Activated T-cell treated with anti-CD3 and anti-CD28 coated beads, Interleukin-2, amount 50 U/mL, for 72 hours (primary cell): ENCODE results near the gene CD86. TPM values are rescaled to one million over a fixed set of nuclear protein-coding genes. Genes with fewer than 3 reads are reported as not detected.
A peak's percentile ranks its signal among the peaks of the same experiment; 100 is the strongest.

Source experiments
- ATAC-seq, 2 donors: fragments of 150-1000 bp; cut with Tn5 transposase; replicated peaks in 1 of 2; 2 replicates each; pipeline ENCODE4 v1.10.0; 2021; ENCODE audit warnings: moderate library complexity in 2 of 2, mild to moderate bottlenecking in 1 of 2
- DNase-seq, 2 donors: peaks; one replicate each; pipeline ENCODE4 v3.0.0; 2021 to 2022; ENCODE audit warnings: mixed read lengths in 1 of 2
- H3K27ac Mint-ChIP-seq: one replicate; pipeline ENCODE4 v1.8.0; 2022; ENCODE audit warnings: mild to moderate bottlenecking, moderate library complexity, mixed read lengths
- H3K27me3 Mint-ChIP-seq: one replicate; pipeline ENCODE4 v1.8.0; 2022; ENCODE audit warnings: low read depth, mixed read lengths
- H3K36me3 Mint-ChIP-seq, 2 donors: one replicate each; pipeline ENCODE4 v1.8.0; 2022; ENCODE audit warnings: mixed read lengths in 2 of 2, mild to moderate bottlenecking in 1 of 2; ENCODE audit not compliant: insufficient read depth in 2 of 2
- H3K4me1 Mint-ChIP-seq: one replicate; pipeline ENCODE4 v1.8.0; 2022; ENCODE audit warnings: low read depth, mixed read lengths
- H3K4me3 Mint-ChIP-seq, 2 donors: one replicate each; pipeline ENCODE4 v1.8.0; 2022; ENCODE audit warnings: mild to moderate bottlenecking in 2 of 2, mixed read lengths in 2 of 2, moderate library complexity in 2 of 2
- H3K9me3 Mint-ChIP-seq, 2 donors: one replicate each; pipeline ENCODE4 v1.8.0; 2022; ENCODE audit warnings: mixed read lengths in 2 of 2
- total RNA-seq, 2 donors: library from RNA; stranded (reverse); gene quantifications; one replicate each; pipeline ENCODE4 v1.2.3, GENCODE V29; 2022

The CD86 gene
- total RNA-seq, 2 donors from 2014 or later: 2.4 to 2.5 TPM

DNA sequence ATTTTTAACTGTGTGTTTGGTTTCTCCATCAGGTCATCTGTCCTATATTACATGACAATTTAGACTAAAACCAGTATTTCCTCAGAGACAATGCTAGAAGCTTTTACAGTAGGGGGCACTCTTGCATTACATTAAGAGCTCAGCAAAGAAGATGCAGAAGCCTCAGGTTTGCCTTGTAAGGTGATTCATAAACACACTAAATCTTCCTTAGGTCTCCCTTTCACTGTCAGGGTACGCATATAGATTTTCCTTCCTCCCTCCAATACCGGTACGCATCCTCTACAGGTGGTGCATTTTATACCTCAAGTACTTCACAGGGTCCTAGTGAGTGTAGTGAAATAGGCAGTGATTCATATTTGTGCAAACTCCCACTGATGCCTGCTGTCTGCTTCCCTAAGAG lies 46.5 kb downstream of the CD86 start:
- no peaks in the 10 kb centered on the region for H3K36me3 Mint-ChIP-seq
- ATAC-seq: peak; percentile 42 to 47
- peak; percentile 41 to 46 for DNase-seq
- H3K4me3 Mint-ChIP-seq: peak overlapping the region; percentile 63 to 76
- no peaks in the 10 kb centered on the region for H3K27me3 Mint-ChIP-seq
- peak overlapping the region; percentile 68 for H3K27ac Mint-ChIP-seq
- no peaks in the 10 kb centered on the region for H3K4me1 Mint-ChIP-seq
- H3K9me3 Mint-ChIP-seq: no peaks in the 10 kb centered on the region

DNA sequence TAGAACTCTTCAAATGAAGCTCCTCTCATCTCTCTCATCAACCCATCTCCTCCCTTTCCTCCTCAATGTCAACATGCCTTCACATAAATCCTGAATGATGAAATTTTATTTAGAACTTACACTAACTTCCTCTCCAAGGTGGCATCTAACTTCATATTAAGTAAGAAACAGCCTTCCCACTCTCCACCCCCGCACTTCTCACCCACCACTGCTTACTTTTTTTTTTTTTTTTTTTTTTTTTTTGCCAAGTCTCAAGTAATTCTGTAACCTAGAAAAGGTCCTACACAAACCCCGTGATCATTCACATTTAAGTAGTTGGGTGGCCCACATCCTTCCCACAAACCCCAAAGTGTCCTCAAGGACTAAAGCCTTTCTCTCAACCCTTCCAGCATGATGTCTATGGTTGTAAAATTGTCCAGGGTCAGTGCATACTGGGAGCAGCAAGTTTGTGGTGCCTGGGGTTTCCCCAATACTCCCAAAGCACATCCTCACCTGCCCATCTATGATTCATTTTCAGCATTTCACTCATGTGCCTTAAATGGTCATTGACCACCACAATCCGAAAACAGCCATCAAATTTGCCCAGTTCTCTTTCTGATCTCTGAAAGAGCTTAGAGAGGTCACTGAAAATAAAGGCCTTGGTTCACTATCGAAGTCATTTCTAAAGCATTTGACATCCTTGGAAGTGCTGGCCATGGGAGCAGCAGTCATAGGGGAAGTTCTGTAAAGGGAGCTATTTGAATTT lies 47.2 kb downstream of the CD86 start:
- ATAC-seq: peak; percentile 43
- no peaks in the 10 kb centered on the region for H3K36me3 Mint-ChIP-seq
- H3K9me3 Mint-ChIP-seq: no peaks in the 10 kb centered on the region
- H3K4me1 Mint-ChIP-seq: no peaks in the 10 kb centered on the region
- peak overlapping the region; percentile 68 for H3K27ac Mint-ChIP-seq
- peak overlapping the region; percentile 63 to 76 for H3K4me3 Mint-ChIP-seq
- DNase-seq: peak; percentile 50 to 63
- H3K27me3 Mint-ChIP-seq: no peaks in the 10 kb centered on the region

DNA sequence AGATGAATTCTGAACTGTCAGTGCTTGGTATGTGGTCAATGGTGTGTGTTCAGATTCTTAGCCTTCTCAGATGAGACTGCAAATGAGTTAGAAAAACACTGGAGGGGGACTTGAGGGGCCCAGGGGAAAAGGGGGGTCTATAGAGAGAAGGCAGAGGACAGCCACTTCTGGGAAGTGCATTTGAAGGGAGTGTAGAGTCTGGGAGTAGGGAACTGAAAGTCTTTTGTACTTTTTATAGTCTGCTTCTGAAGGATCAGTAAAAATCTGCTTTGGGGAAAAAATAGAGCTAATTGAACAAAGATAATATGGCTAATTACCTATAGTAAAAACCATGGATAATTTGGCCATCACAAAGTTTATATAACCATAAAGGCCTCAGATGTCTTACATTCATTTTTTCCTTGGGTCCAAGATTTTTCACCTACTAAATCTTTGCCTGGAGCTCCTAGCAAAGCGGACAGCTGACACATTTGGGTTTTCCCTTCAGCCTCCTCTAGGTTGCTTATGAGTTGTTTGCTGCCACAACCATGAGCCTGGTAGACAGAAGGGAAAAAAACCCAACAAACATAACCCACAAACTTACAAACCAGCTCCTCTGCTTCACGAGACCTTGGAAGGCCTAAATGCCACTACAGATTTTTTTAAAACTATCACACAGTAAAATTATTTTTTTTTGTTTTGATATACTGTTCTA lies 48.8 kb downstream of the CD86 start:
- Mint-ChIP-seq H3K4me3 (peak overlapping the region; percentile 13 to 48), H3K4me1 (no peaks in the 10 kb centered on the region), H3K27me3 (no peaks in the 10 kb centered on the region), H3K9me3 (no peaks in the 10 kb centered on the region), H3K36me3 (no peaks in the 10 kb centered on the region), H3K27ac (peak overlapping the region; percentile 0)
- ATAC-seq (peak; percentile 56 to 61), DNase-seq (peak; percentile 40 to 59)

DNA sequence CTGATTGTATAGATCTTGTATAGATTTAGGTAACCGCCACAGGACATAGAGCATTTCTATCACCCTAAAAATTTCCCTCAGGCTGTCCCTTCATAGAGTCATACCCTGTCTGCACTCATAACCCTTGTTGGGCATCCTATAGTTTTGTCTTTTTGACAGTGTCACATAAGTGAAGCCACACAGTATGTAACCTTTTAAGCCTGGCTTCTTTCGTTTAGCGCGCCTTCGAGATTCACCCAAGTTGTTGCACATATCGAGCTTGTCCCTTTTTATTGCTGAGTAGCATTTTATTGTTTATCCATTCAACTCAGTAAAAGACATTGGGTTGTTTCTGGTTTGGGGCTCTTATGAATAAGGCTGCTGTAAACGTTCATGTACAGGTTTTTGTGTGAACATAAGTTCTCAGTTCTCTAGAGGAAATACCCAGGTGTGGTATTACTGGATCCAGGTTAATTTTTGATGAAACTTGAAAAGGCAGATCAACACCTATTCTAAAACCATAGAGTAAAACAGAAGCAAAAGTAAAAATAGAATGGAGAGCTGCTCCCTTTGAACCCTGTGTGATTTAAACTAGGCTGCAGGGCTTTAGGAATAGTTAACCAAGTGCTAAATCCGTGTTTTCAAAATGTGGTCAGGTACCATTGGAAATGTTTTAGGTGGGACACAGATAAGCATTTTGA lies 49.5 kb downstream of the CD86 start:
- Mint-ChIP-seq H3K4me3 (peak overlapping the region in 1 of 2 donors; percentile 35), H3K4me1 (no peaks in the 10 kb centered on the region), H3K27ac (peak overlapping the region; percentile 0), H3K27me3 (no peaks in the 10 kb centered on the region), H3K36me3 (no peaks in the 10 kb centered on the region), H3K9me3 (no peaks in the 10 kb centered on the region)
- ATAC-seq (peak; percentile 28 to 42), DNase-seq (peak; percentile 16 to 30)

DNA sequence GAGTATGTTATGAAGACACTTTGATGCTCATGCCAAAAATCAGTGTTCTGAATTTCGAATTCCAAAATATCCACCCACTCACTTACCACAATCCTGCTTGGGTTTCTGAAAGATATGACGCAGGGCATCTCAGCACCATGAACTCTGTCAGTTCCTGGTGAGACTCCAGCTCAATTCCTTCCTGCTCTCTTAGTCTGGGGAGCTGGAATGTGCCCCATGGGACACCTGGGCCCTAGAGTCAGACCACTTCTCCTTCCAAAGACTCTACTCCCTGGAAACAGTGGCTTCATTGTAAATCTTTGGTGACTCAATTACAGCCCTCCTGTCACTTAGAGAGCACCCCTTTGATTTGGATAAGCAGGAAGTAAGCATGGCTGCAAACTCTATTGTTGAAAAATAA lies 50.5 kb downstream of the CD86 start:
- Mint-ChIP-seq H3K9me3 (no peaks in the 10 kb centered on the region), H3K36me3 (no peaks in the 10 kb centered on the region), H3K27ac (no peak overlapping the region), H3K4me1 (no peaks in the 10 kb centered on the region), H3K27me3 (peaks cover 2% of the 10 kb centered on the region), H3K4me3 (no peak overlapping the region)
- DNase-seq (no peak), ATAC-seq (no peak)

DNA sequence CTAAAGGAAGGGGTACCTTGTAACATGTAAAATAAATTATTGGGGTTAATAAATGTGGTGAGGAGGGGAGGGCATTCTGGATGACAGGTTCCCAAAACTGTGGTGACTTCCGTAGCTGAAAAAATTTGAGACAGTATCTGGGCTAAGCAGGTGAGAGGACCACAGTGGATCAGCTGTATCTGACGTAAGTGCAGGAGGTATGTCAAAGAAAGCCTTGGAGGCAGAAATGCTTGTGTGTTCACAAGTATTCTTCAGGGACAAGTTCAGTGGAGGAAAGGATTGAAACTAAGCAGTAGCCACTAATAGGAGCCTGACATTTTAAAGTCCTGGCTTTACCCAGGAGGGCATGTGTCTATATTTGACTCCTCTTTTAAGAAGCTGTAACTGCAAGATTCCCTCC lies 52.0 kb downstream of the CD86 start:
- no peak for ATAC-seq
- Mint-ChIP-seq H3K27me3 (peaks cover 12% of the 10 kb centered on the region), H3K4me3 (no peak overlapping the region), H3K4me1 (no peaks in the 10 kb centered on the region), H3K27ac (no peak overlapping the region), H3K9me3 (no peaks in the 10 kb centered on the region), H3K36me3 (no peaks in the 10 kb centered on the region)
- no peak for DNase-seq

DNA sequence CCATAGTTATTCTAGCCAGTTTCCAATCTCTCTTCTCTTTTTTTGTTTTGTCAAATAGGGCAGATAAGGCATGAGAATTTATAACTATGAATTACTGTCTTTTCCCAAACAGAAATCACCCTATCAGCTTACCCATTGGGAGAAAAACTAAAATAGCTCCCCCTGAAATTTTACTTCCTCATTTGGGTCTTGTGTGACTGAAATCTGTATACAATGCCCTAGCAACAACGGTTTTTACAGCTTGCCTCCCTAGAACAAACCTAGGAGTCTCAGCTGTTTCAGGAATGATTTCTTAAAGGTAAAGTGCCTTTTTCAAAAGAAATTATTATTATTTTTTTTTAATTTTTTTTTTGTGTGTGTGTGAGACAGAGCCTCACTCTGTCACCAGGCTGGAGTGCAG lies 56.8 kb downstream of the CD86 start:
- Mint-ChIP-seq H3K36me3 (peaks cover 0 to 2% of the 10 kb centered on the region in 2 donors), H3K4me1 (no peaks in the 10 kb centered on the region), H3K4me3 (no peak overlapping the region), H3K27me3 (peaks cover 23% of the 10 kb centered on the region), H3K9me3 (peaks cover 3% of the 10 kb centered on the region in 2 donors), H3K27ac (no peak overlapping the region)
- no peak for ATAC-seq
- no peak for DNase-seq

DNA sequence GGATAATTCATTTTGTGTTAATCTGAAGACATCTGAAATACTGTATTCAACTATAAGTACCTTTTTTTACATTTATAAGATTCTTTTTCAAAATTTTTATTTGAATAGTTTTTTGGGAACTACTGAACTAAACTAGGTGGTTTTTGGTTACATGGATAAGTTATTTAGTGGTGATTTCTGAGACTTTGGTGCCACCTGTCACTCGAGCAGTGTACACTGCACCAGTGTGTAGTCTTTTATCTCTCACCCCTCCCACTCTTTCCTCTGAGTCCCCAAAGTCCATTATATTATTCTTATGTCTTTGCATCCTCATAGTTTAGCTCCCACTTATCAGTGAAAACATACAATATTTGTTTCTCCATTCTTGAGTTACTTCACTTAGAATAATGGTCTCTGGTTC lies 57.6 kb downstream of the CD86 start:
- Mint-ChIP-seq H3K27me3 (peaks cover 29% of the 10 kb centered on the region), H3K4me3 (no peak overlapping the region), H3K4me1 (no peaks in the 10 kb centered on the region), H3K27ac (no peak overlapping the region), H3K36me3 (peaks cover 0 to 2% of the 10 kb centered on the region in 2 donors), H3K9me3 (peaks cover 3% of the 10 kb centered on the region in 2 donors)
- no peak for DNase-seq
- no peak for ATAC-seq

DNA sequence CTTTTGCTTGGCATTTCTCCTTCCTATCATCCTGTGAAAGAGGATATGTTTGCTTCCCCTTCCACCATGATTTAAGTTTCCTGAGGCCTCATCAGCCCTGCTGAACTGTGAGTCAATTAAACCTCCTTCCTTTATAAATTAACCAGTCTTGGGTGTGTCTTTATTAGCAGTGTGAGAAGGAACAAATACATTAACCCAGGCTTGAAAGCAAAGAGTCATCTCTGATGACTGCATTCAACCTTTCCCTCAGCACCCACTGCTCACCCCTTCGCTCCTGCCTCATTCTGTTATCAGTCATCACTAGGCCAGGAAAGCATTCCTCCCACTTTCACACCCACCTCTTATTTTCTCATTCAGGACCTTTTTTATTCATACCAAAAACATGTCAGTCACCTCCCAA lies 68.7 kb downstream of the CD86 start:
- peak; percentile 58 to 77 for ATAC-seq
- Mint-ChIP-seq H3K36me3 (peaks cover 9 to 22% of the 10 kb centered on the region in 2 donors), H3K9me3 (peaks cover 8 to 15% of the 10 kb centered on the region in 2 donors), H3K4me3 (peak overlapping the region; percentile 6 to 55), H3K4me1 (peaks cover 12% of the 10 kb centered on the region), H3K27ac (no peak overlapping the region), H3K27me3 (peaks cover 69% of the 10 kb centered on the region)
- no peak for DNase-seq

DNA sequence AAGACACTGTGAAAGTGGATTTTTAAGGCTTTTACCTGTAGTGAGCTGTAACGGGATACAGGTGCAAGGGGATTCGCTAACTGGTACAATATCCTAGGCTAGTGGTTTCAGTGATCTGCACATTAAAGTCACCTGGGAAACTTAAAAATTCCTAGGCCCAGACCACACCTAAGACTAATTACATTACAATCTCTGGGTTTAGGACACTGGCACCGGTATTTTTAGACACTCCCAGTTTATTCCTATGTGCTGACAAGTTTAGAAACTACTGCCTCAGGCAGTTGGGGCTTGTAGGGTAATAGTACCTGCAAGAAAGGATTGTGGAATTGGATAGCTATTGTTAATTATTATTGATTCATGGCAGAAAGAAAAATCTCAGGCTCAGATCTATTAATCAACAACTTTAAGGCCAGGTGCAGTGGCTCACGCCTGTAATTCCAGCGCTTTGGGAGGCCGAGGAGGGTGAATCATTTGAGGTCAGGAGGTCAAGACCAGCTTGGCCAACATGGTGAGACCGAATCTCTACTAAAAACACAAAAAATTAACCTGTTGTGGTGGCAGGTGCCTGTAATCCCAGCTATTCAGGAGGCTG lies 77.9 kb downstream of the CD86 start:
- Mint-ChIP-seq H3K27ac (no peak overlapping the region), H3K4me3 (no peak overlapping the region), H3K27me3 (peaks cover 50% of the 10 kb centered on the region), H3K9me3 (no peaks in the 10 kb centered on the region), H3K4me1 (no peaks in the 10 kb centered on the region), H3K36me3 (peaks cover 0 to 2% of the 10 kb centered on the region in 2 donors)
- ATAC-seq (no peak), DNase-seq (no peak)

DNA sequence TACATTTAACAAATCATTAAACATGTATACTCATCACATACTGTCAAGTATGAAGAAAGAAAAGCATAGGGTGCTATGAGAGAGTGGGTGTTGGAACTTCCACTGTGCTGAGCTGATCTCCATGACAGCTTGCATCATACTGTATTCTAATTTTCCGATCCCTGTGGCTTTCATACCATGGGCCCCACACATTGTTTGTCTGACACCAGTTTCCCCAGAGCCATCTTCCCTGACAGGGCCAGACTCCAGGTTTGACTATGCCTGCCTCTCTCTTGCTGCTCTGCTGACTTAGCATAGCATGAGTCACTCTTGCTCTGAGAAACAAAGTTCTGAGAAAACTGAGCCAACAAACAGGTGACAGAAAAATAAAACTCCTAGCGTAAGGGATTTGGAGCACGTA lies 91.3 kb downstream of the CD86 start:
- DNase-seq (peak; percentile 83 to 89), ATAC-seq (peak; percentile 96 to 97)
- H3K36me3 Mint-ChIP-seq: peaks cover 7 to 33% of the 10 kb centered on the region in 2 donors
- peaks cover 6% of the 10 kb centered on the region in 2 donors for H3K9me3 Mint-ChIP-seq
- H3K4me3 Mint-ChIP-seq: peak overlapping the region; percentile 22 to 57
- H3K4me1 Mint-ChIP-seq: peaks cover 46% of the 10 kb centered on the region
- peaks cover 9% of the 10 kb centered on the region for H3K27me3 Mint-ChIP-seq
- peak overlapping the region; percentile 80 for H3K27ac Mint-ChIP-seq

DNA sequence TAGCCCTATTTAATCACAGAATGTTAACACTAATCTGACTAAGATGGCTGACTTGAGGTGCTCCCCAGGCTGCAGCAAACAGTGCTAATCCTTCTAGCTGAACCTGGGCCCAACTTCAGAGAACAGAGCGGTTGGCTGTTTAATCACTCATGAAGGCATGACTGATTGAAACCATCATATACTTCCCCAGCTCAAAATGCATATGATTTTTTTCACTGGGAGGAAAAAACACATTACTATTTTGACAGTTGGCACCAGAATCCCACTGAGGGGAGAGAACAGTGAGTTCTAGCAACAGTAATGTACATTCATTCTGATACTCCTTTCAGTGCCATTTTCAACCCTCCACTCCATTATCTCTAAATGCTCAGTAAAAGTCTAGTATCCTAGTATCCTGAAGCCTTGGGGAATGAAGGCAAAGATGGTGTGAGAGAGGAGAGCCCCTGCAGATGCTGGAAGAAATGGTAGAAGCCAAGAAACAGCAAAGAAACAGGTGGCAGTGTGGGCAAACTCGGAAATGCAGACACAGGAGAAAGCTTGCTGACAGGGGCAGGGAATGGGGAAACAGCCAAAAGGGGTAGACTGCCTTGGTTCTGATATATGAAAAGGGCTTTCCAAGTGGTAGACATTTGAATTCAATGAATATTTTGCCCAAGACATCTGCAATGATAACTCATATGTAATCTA lies 93.9 kb downstream of the CD86 start:
- no peaks in the 10 kb centered on the region for H3K27me3 Mint-ChIP-seq
- peaks cover 53% of the 10 kb centered on the region for H3K4me1 Mint-ChIP-seq
- peaks cover 3 to 12% of the 10 kb centered on the region in 2 donors for H3K9me3 Mint-ChIP-seq
- H3K27ac Mint-ChIP-seq: no peak overlapping the region
- peaks cover 6 to 25% of the 10 kb centered on the region in 2 donors for H3K36me3 Mint-ChIP-seq
- peak; percentile 39 to 48 for ATAC-seq
- H3K4me3 Mint-ChIP-seq: peak overlapping the region; percentile 16 to 40
- DNase-seq: peak; percentile 25 to 36
